ENCODE measurements around the gene CREBBP.
"Not testable (repeated sequence)": the region's sequence is repeated elsewhere in the genome, so short reads cannot be mapped to it uniquely, and the experiment has no call there.

The CREBBP gene

GRCh38 chr16:3906363-3906762 lies 25.9 kb upstream of the CREBBP start:
- in situ Hi-C loops (cut with MboI; ENCODE audit: low sequenced_read_pairs, unreplicated experiment), result no loop called here
- TF ChIP-seq CTCF (IDR thresholded peaks at IDR 0.05; ENCODE audit: borderline replicate concordance, control extremely low read depth, extremely low read depth, insufficient read depth, missing control alignments), result no peak
- no peak for DNase-seq (ENCODE audit: low spot score)

- no peak for DNase-seq (ENCODE audit: low spot score)
- in situ Hi-C loops (cut with MboI; ENCODE audit: low sequenced_read_pairs, unreplicated experiment), result no loop called here
- TF ChIP-seq CTCF (IDR thresholded peaks at IDR 0.05; ENCODE audit: borderline replicate concordance, control extremely low read depth, extremely low read depth, insufficient read depth, missing control alignments), result no peak
Measured at GRCh38 chr16:3904875-3905274, 24.4 kb upstream of the CREBBP start.

GRCh38 chr16:3890091-3890490 lies 9.6 kb upstream of the CREBBP start:
- DNase-seq (ENCODE audit: low spot score), result no peak
- in situ Hi-C loops (cut with MboI; ENCODE audit: low sequenced_read_pairs, unreplicated experiment), result loop anchor here (25.0 kb wide), 1 partner anchor 353 kb away; no protein-coding TSS in a partner anchor
- TF ChIP-seq CTCF (IDR thresholded peaks at IDR 0.05; ENCODE audit: borderline replicate concordance, control extremely low read depth, extremely low read depth, insufficient read depth, missing control alignments), result no peak

- no peak for DNase-seq (ENCODE audit: low spot score)
- no peak for TF ChIP-seq CTCF (IDR thresholded peaks at IDR 0.05; ENCODE audit: borderline replicate concordance, control extremely low read depth, extremely low read depth, insufficient read depth, missing control alignments)
- in situ Hi-C loops (cut with MboI; ENCODE audit: low sequenced_read_pairs, unreplicated experiment), result loop anchor here (25.0 kb wide), 1 partner anchor 352 kb away; no protein-coding TSS in a partner anchor
Measured at GRCh38 chr16:3889059-3889458, 8.5 kb upstream of the CREBBP start.

- in situ Hi-C loops (cut with MboI; ENCODE audit: low sequenced_read_pairs, unreplicated experiment), result loop anchor here (25.0 kb wide), 1 partner anchor 349 kb away; no protein-coding TSS in a partner anchor
- DNase-seq (ENCODE audit: low spot score), result not testable (repeated sequence)
Measured at GRCh38 chr16:3885999-3886398, 5.5 kb upstream of the CREBBP start.

GRCh38 chr16:3884398-3884797 lies 3.9 kb upstream of the CREBBP start:
- no peak for TF ChIP-seq CTCF (IDR thresholded peaks at IDR 0.05; ENCODE audit: borderline replicate concordance, control extremely low read depth, extremely low read depth, insufficient read depth, missing control alignments)
- DNase-seq (ENCODE audit: low spot score), result no peak
- in situ Hi-C loops (cut with MboI; ENCODE audit: low sequenced_read_pairs, unreplicated experiment), result loop anchor here (25.0 kb wide), 1 partner anchor 347 kb away; no protein-coding TSS in a partner anchor

GRCh38 chr16:3882531-3882930 lies 2.0 kb upstream of the CREBBP start:
- no peak for DNase-seq (ENCODE audit: low spot score)
- in situ Hi-C loops (cut with MboI; ENCODE audit: low sequenced_read_pairs, unreplicated experiment), result loop anchor here (25.0 kb wide), 1 partner anchor 345 kb away; no protein-coding TSS in a partner anchor
- TF ChIP-seq CTCF (IDR thresholded peaks at IDR 0.05; ENCODE audit: borderline replicate concordance, control extremely low read depth, extremely low read depth, insufficient read depth, missing control alignments), result no peak

Data from GM13976 (cell line).